Activated CD4-positive, alpha-beta T cell treated with anti-CD3 and anti-CD28 coated beads, Interleukin-2, amount 50 U/mL, for 48 hours (primary cell): Measurements from ENCODE around the gene SERPINB12.

ENCODE experiments used
- DNase-seq, 2 experiments: peaks; one replicate each; pipeline ENCODE4 v3.0.0-alpha.2; 2020

The SERPINB12 gene

GRCh38 chr18:63552581-63552980 lies 10.4 kb downstream of the SERPINB12 start:
- no peak for DNase-seq

GRCh38 chr18:63553081-63553480 lies 10.9 kb downstream of the SERPINB12 start:
- DNase-seq: no peak

- DNase-seq: no peak
Observed at GRCh38 chr18:63559567-63560491, 17.7 kb downstream of the SERPINB12 start.

- DNase-seq: no peak
Observed at GRCh38 chr18:63562284-63562683, 20.1 kb downstream of the SERPINB12 start.

GRCh38 chr18:63564021-63564420 lies 21.9 kb downstream of the SERPINB12 start:
- no peak for DNase-seq

GRCh38 chr18:63564561-63564960 lies 22.4 kb downstream of the SERPINB12 start:
- no peak for DNase-seq

GRCh38 chr18:63567276-63567675 lies 25.1 kb downstream of the SERPINB12 start:
- DNase-seq: no peak

GRCh38 chr18:63567825-63568224 lies 25.7 kb downstream of the SERPINB12 start:
- no peak for DNase-seq

GRCh38 chr18:63570721-63571120 lies 28.6 kb downstream of the SERPINB12 start:
- no peak for DNase-seq

GRCh38 chr18:63575681-63576080 lies 33.5 kb downstream of the SERPINB12 start:
- DNase-seq: no peak

- DNase-seq: peak in 1 of 2 experiments; percentile 9
Observed at GRCh38 chr18:63578357-63578958, 36.3 kb downstream of the SERPINB12 start.

GRCh38 chr18:63579616-63580015 lies 37.4 kb downstream of the SERPINB12 start:
- DNase-seq: no peak

- no peak for DNase-seq
Observed at GRCh38 chr18:63585988-63586387, 43.8 kb downstream of the SERPINB12 start.

- DNase-seq: no peak
Observed at GRCh38 chr18:63586431-63586830, 44.3 kb downstream of the SERPINB12 start.

GRCh38 chr18:63586966-63587365 lies 44.8 kb downstream of the SERPINB12 start, which contains the start of gene SERPINB13:
Gene SERPINB13 (plus strand): TSS chr18:63587343. CDS start chr18:63588668, 1,325 bp downstream.
- no peak for DNase-seq

GRCh38 chr18:63588909-63589308 lies 46.7 kb downstream of the SERPINB12 start:
- no peak for DNase-seq

- no peak for DNase-seq
Observed at GRCh38 chr18:63590373-63590772, 48.2 kb downstream of the SERPINB12 start.

GRCh38 chr18:63590966-63591695 lies 49.0 kb downstream of the SERPINB12 start:
- no peak for DNase-seq

GRCh38 chr18:63591725-63592124 lies 49.6 kb downstream of the SERPINB12 start:
- no peak for DNase-seq

- DNase-seq: no peak
Observed at GRCh38 chr18:63592471-63592870, 50.3 kb downstream of the SERPINB12 start.

- no peak for DNase-seq
Observed at GRCh38 chr18:63596964-63597363, 54.8 kb downstream of the SERPINB12 start.

- no peak for DNase-seq
Observed at GRCh38 chr18:63603355-63603754, 61.2 kb downstream of the SERPINB12 start.

GRCh38 chr18:63603772-63604171 lies 61.6 kb downstream of the SERPINB12 start:
- DNase-seq: no peak
